HG03095 (cell line): ENCODE results near the gene AMIGO1.

Experiments used
- ATAC-seq: cut with Tn5 transposase; IDR thresholded peaks from one replicate; pipeline ENCODE4 v1.9.1; 2021; ENCODE audit warnings: moderate library complexity; ENCODE audit not compliant: unreplicated experiment

Gene AMIGO1

DNA sequence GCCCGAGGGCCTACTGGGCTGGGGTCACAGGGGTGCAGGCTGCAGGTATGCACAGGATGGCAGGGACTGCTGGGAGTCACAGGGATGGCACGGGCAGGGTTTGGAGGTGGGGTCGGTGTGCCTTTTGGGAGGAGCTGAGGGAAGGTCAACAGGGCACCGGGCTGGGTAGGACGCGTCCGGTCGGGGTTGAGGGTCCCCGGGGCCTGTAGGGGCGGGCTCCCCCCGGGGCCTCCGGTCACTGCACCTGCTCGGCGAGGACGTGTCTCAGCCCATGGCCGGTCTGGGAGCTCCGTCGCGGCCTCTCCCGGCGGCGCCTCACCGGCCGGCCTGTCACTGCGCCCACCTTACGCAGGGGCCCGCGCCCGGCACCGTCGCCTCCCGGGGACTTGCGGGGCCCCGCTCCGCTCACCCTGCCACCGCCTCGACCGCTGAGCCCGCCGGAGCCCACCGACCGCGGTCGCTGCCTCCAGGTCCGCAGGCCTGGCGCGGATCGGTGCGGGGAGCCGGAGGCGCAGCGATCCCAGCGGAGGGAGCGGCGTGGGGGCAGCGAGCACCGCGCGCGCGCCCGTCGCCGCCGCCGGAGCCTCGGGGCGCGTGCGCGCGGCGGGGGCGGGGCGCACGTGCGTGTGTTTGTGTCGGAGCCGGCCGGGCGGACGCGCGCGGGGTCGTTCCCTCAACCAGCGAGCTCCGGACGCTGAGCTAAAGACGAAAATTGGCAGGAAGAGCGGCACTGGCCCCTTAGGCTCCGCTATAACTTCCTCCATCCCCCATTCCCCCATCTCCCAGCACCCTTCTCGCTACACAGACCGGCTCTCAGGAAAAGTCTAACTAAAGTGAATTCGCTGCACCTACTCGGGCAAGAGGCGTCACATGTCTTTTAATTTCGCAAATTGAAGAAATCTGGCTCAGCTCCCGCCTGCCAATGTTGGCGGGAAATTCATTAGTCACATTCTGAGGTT is at the start of gene AMIGO1:
TSS of gene AMIGO1 (minus strand) at position 552 of the 959 bp plus-strand sequence. CDS start 815 bp downstream, outside the sequence.
- peak; percentile 54 for ATAC-seq

- ATAC-seq, result no peak
Measured at GRCh38 chr1:109557520-109557919, 48.0 kb upstream of the AMIGO1 start.

DNA sequence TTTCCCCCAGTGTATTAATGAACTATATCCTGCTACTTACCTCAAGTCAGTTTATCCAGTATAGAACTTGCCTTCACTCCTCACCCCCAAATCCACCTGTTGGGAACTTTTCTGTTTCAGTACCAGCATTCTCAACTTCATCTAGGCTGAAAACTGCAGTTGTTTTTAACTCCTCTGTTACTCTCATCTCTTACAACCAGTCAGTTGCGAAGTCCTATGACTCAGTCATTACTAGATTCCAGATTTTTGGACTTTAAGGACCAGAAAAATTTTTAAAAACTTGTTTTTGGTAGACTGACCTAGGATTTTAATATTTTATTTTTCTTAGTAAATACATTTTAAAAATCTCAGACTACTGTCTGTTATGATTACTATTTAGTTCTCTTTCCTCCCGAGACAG is 47.0 kb upstream of the AMIGO1 start:
- ATAC-seq, result no peak

- peak; percentile 85 for ATAC-seq
Measured at GRCh38 chr1:109548321-109549267, 39.1 kb upstream of the AMIGO1 start, which contains the start of gene GNAI3. Gene GNAI3, plus strand, starts transcription at chr1:109548615. Its CDS starts 106 bp downstream, at chr1:109548721.

DNA sequence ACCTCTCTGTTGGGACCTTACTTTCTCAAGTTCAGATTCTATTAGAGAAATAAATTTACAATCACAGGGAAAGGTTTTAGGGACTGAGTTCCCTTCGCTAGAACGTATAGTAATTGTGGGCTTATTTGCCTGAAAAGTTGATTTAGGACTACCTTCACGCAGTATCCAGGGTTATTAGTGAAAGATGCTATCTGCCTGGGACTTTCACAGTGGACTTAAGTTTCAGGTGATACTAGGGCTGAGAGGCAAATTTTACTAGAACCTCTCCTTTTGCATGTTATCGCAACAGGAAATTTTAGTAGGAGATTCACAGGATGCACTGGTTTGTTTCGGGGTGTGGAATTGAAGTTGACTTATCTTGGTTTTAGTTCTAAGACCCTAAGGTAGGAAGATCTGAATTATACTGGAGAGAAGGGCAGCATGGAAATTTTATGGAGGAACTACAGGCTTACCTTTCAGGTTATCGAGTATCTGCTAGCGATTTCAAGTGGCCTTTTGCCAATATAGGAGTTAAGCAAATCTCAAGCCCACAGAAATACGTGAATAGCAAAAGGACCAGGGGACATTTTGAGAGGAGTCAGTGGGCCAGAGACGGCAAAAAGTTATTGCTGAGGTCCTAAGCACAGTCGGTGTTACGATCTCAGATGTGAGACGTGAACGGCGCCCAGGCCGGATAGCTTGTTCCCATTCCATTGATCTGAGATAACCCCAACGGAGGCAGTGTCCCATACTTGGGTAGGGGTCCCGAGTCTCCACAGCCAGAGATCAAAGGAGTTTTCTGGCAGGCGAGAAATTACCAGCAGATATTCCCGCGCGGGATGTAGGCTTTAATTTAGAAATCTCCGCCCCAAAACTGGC is 38.2 kb upstream of the AMIGO1 start:
- no peak for ATAC-seq

GRCh38 chr1:109546311-109547109 is 37.0 kb upstream of the AMIGO1 start:
- ATAC-seq, result peak; percentile 40

GRCh38 chr1:109543988-109544735 is 34.6 kb upstream of the AMIGO1 start:
- ATAC-seq, result no peak

DNA sequence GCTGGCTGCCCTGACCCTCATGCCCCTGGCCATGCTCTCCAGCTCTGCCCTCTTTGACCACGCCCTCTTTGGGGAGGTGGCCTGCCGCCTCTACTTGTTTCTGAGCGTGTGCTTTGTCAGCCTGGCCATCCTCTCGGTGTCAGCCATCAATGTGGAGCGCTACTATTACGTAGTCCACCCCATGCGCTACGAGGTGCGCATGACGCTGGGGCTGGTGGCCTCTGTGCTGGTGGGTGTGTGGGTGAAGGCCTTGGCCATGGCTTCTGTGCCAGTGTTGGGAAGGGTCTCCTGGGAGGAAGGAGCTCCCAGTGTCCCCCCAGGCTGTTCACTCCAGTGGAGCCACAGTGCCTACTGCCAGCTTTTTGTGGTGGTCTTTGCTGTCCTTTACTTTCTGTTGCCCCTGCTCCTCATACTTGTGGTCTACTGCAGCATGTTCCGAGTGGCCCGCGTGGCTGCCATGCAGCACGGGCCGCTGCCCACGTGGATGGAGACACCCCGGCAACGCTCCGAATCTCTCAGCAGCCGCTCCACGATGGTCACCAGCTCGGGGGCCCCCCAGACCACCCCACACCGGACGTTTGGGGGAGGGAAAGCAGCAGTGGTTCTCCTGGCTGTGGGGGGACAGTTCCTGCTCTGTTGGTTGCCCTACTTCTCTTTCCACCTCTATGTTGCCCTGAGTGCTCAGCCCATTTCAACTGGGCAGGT is 33.9 kb upstream of the AMIGO1 start:
- no peak for ATAC-seq

GRCh38 chr1:109542657-109543056 is 33.1 kb upstream of the AMIGO1 start:
- no peak for ATAC-seq

GRCh38 chr1:109541102-109541501 is 31.6 kb upstream of the AMIGO1 start:
- no peak for ATAC-seq

GRCh38 chr1:109539676-109540075 is 30.1 kb upstream of the AMIGO1 start, which contains the start of gene GPR61:
Gene GPR61, plus strand, starts transcription at chr1:109539872. Its CDS starts 3,151 bp downstream, at chr1:109543023.
- ATAC-seq, result no peak

DNA sequence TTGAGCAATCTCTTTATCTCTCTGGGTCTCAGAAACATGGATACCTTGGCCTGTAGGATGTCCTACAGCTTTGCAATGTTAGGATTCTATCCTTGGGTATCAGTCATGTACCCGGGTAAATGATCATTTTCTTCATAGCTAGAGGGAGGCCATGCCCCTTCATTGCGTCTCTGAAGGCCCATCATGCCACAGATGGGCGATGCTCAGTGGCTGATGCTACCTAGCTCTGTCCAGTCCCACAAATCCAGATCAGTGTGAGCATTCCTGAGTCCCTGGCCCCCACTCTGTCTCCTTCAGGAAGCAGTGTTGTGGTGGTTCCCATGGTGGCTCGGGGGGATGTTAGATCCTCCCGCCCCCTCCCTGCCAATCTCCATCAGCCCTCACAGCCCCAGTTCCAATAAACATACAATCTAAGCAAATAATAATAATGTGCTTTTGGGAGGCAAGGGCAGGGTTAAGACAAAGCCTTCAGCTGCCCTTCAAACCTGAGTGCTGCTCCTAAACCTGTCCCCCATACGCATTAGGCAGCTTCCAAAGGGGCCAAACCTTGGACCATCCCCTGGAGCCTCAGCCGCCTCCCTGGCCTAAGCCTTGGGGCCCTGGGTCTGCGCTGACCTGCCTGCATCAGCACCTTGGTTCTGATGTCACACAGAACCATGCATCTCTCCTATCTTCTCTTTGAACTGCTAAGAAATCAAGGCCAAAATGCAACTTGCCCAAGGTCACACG is 29.5 kb upstream of the AMIGO1 start:
- ATAC-seq, result no peak

DNA sequence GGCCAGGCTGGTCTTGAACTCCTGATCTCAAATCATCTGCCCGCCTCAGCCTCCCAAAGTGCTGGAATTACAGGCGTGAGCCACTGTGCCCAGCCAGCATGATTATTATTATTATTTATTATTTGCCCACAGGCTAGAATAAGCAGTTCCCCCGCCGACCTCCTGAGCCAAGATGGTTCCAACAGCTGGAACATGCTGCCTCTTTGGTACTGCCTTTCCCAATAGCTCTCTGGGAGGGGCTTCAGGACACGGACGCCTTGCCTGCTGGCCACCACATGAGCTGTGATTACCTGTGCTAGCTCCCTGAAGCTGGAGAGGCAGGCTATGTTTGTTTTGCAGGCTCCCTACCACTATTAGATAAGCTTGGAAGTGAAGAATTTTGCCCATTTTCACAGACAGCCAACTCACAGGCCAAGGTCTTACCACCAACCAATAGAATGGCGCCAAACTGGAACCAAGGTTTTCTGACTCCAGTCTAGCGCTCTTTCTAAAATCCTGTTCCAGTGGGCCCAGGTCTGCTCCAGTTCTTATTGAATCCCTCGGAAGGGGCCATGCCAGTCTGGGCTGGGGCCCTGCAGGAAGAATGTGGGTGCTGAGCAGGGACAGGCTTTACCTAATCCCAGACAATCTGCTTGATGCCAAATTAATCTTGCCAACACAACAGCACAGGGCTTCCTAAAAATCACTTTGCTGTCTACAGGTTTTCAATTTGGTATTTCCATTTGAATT is 28.1 kb upstream of the AMIGO1 start:
- no peak for ATAC-seq

GRCh38 chr1:109535971-109536491 is 26.5 kb upstream of the AMIGO1 start:
- no peak for ATAC-seq

- ATAC-seq, result no peak
Measured at GRCh38 chr1:109535481-109535880, 26.0 kb upstream of the AMIGO1 start.

DNA sequence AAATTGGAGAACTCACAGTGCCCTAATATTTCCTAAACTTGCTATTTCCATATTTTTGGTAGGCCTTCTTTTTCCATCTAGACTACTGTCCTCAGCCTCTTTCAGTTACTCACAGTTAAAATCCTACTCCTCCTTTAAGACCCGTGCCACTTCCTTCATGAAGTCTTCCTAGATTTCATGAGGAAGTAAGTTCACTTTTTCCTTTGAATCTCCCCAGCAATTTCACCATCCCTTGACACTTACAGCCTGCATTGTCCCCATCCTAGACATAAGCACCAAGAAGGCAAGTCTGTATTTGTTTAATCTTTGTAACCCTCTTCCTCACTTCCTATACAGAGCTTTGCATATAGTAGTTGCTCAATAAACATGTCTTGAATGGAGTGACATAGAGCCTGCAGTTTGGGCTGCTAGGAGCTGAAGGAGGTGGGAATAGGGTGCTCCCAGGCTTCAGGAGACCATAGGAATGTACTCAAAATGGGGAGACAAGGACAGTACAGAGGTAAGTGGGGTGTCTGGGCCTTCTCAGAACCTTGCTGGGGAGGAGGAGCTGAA is 24.9 kb upstream of the AMIGO1 start:
- ATAC-seq, result no peak
